ENCODE measurements around the gene SLC1A3. TPM values are rescaled to one million over a fixed set of nuclear protein-coding genes. Genes with fewer than 3 reads are reported as not detected.

SLC1A3 gene
- total RNA-seq, 1 donor from 2014 or later: 1.3 TPM

GRCh38 chr5:36720688-36721087 lies 114.3 kb downstream of the SLC1A3 start:
- no peak overlapping the region for H3K4me3 ChIP-seq (ENCODE audit: low read depth, low read length)
- DNase-seq (ENCODE audit: low read depth): no peak
- TF ChIP-seq CTCF (conservative IDR thresholded peaks at IDR 0.05; ENCODE audit: low read depth, low read length): no peak

- TF ChIP-seq CTCF (conservative IDR thresholded peaks at IDR 0.05; ENCODE audit: low read depth, low read length): no peak
- DNase-seq (ENCODE audit: low read depth): no peak
- H3K4me3 ChIP-seq (ENCODE audit: low read depth, low read length): no peak overlapping the region
Observed at GRCh38 chr5:36721664-36722235, 115.3 kb downstream of the SLC1A3 start.

GRCh38 chr5:36722900-36723299 lies 116.5 kb downstream of the SLC1A3 start:
- no peak for DNase-seq (ENCODE audit: low read depth)
- no peak for TF ChIP-seq CTCF (conservative IDR thresholded peaks at IDR 0.05; ENCODE audit: low read depth, low read length)
- H3K4me3 ChIP-seq (ENCODE audit: low read depth, low read length): no peak overlapping the region

GRCh38 chr5:36723912-36724311 lies 117.5 kb downstream of the SLC1A3 start:
- TF ChIP-seq CTCF (conservative IDR thresholded peaks at IDR 0.05; ENCODE audit: low read depth, low read length): no peak
- DNase-seq (ENCODE audit: low read depth): no peak
- H3K4me3 ChIP-seq (ENCODE audit: low read depth, low read length): no peak overlapping the region

- no peak overlapping the region for H3K4me3 ChIP-seq (ENCODE audit: low read depth, low read length)
- no peak for DNase-seq (ENCODE audit: low read depth)
- no peak for TF ChIP-seq CTCF (conservative IDR thresholded peaks at IDR 0.05; ENCODE audit: low read depth, low read length)
Observed at GRCh38 chr5:36724467-36725332, 118.3 kb downstream of the SLC1A3 start.

- no peak overlapping the region for H3K4me3 ChIP-seq (ENCODE audit: low read depth, low read length)
- no peak for DNase-seq (ENCODE audit: low read depth)
- TF ChIP-seq CTCF (conservative IDR thresholded peaks at IDR 0.05; ENCODE audit: low read depth, low read length): no peak
Observed at GRCh38 chr5:36726317-36726716, 119.9 kb downstream of the SLC1A3 start.
